PC-9 (cell line): ENCODE results near the gene APPL2.

Experiments used
- CTCF ChIP-seq: fragments of 200-600 bp; sonication (generic); conservative IDR thresholded peaks from 2 replicates; pipeline ENCODE4 v1.6.1; 2017; ENCODE audit warnings: mixed run types, antibody characterized with exemption, mild to moderate bottlenecking, moderate library complexity
- EZH2 ChIP-seq: fragments of 200-600 bp; sonication (generic); IDR thresholded peaks from 2 replicates; pipeline ENCODE4 v1.8.0; 2017; ENCODE audit warnings: antibody characterized with exemption, low read depth

- TF ChIP-seq CTCF (no peak), EZH2 (no peak)
These were observed 25.0 kb upstream of the APPL2 start for GRCh38 chr12:105261010-105261409.
